ENCODE measurements around the gene TNS1. TPM values are rescaled to one million over a fixed set of nuclear protein-coding genes. Genes with fewer than 3 reads are reported as not detected.

Gene TNS1
- total RNA-seq, 1 experiment from 2014 or later = 1.5 TPM

DNA sequence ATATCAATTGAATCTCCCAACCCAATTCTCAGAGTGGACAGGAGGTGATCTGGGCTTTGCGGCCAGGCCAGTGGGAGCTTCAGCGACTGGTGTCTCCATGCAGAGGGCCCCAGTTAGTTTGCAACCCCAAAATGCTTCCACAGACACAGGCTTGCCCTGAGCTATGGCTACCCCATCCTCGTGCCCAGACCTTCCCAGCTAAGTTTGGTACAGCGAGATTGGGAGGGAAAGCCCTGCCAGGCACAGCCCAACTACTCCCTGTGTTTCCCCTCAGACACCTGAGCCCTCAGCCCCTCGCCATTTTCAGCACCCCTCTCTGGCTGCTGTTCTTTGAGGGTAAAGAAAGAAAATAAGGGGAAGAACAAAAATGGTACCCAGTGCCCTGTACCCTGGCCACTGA, 142.9 kb downstream of the TNS1 start:
- no peak overlapping the region for H3K4me2 ChIP-seq (ENCODE audit: low read length)
- CTCF ChIA-PET = no interaction called here
- intact Hi-C loops (cut with micrococcal nuclease) = no loop called here

DNA sequence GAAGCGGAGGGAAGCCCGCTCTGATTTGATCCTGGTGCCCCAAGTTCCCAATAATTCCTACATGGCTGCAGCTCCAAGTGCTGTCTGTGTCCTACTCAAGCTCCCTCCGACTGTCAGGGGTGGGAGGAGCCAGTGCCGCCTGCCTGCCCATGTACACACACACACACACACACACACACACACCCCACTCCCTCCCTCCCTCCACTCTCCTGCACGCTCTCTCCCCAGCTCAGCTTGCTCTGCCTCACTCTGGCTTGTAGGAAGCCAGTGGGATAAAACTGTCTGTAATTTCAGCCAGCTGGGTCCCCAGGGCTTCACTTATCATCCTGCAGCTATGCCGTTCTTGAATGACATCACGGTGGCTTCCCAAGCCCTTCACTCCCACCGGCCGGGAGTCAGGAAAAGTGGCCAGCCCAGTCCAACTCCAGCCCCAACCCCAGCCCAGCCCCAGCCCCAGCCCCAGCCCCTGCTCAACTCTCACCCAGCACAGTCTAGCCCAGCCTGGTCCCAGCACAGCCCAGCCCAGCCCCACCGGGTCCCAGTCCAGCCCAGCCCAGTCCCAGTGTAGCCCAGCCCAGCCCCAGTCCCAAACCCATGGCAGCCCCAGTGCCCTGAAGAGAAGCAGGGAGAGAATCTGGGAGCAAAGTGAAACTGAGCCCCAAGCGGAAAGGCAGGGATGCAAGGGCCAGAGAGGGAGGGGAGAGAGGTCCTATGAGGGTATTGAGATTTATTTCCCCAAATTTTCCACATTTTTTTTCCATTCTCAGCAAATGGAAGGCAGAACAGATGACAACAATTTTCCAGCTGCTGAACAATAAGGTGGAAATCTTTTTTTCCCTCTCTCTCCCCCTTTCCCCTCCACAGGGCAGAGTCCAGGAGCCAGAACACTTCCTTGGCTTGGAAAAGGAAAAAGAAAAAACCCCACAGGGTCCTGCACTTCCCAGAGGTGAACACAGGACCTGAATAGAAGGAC, 144.0 kb downstream of the TNS1 start:
- Histone ChIP-seq H4K20me1 (ENCODE audit: low read length) (no peaks in the 10 kb centered on the region), H3K4me3 (ENCODE audit: low read length) (no peak overlapping the region), H3F3A (ENCODE audit: low read length, unreplicated experiment) (no peaks in the 10 kb centered on the region), H3K4me2 (ENCODE audit: low read length) (no peak overlapping the region), H2AFZ (ENCODE audit: low read length) (no peak overlapping the region), H3K4me1 (ENCODE audit: insufficient read depth, low read length) (no peaks in the 10 kb centered on the region), H3K9ac (ENCODE audit: low read length) (no peak overlapping the region), H3K9me3 (ENCODE audit: low read length) (no peaks in the 10 kb centered on the region), H3K79me2 (ENCODE audit: low read length) (no peaks in the 10 kb centered on the region), H3K9me2 (replicated peaks; ENCODE audit: low read length) (no peaks in the 10 kb centered on the region), H3K27me3 (ENCODE audit: low read length) (peaks cover 37% of the 10 kb centered on the region), H3K27ac (ENCODE audit: low read length) (no peak overlapping the region), H3K36me3 (ENCODE audit: low read depth, low read length) (no peaks in the 10 kb centered on the region)
- ChIA-PET POLR2A (ENCODE audit: unreplicated experiment) (no interaction called here), CTCF (no interaction called here)
- TF ChIP-seq, protein P1, sequence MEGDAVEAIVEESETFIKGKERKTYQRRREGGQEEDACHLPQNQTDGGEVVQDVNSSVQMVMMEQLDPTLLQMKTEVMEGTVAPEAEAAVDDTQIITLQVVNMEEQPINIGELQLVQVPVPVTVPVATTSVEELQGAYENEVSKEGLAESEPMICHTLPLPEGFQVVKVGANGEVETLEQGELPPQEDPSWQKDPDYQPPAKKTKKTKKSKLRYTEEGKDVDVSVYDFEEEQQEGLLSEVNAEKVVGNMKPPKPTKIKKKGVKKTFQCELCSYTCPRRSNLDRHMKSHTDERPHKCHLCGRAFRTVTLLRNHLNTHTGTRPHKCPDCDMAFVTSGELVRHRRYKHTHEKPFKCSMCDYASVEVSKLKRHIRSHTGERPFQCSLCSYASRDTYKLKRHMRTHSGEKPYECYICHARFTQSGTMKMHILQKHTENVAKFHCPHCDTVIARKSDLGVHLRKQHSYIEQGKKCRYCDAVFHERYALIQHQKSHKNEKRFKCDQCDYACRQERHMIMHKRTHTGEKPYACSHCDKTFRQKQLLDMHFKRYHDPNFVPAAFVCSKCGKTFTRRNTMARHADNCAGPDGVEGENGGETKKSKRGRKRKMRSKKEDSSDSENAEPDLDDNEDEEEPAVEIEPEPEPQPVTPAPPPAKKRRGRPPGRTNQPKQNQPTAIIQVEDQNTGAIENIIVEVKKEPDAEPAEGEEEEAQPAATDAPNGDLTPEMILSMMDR (conservative IDR thresholded peaks at IDR 0.05; ENCODE audit: low read depth, low read length) = no peak
- no peak for TF ChIP-seq EZH2phosphoT487 (IDR thresholded peaks at IDR 0.05; ENCODE audit: borderline replicate concordance, low read length)
- TF ChIP-seq EZH2 (IDR thresholded peaks at IDR 0.05; ENCODE audit: low read length, unreplicated experiment) = no peak
- DNase-seq (no peak), ATAC-seq (no peak)
- intact Hi-C loops (cut with micrococcal nuclease) = no loop called here
- BruUV-seq (replicated peaks) = no TSS peak

More for the DNA sequence above, 142.9 kb downstream of the TNS1 start:
- no peak for DNase-seq
- no peak for ATAC-seq
- Histone ChIP-seq H3K9ac (ENCODE audit: low read length) (no peak overlapping the region), H3K4me3 (ENCODE audit: low read length) (no peak overlapping the region), H2AFZ (ENCODE audit: low read length) (no peak overlapping the region), H4K20me1 (ENCODE audit: low read length) (no peaks in the 10 kb centered on the region), H3K36me3 (ENCODE audit: low read depth, low read length) (no peaks in the 10 kb centered on the region), H3K4me1 (ENCODE audit: insufficient read depth, low read length) (no peaks in the 10 kb centered on the region), H3F3A (ENCODE audit: low read length, unreplicated experiment) (no peaks in the 10 kb centered on the region), H3K9me2 (replicated peaks; ENCODE audit: low read length) (no peaks in the 10 kb centered on the region), H3K27ac (ENCODE audit: low read length) (no peak overlapping the region), H3K27me3 (ENCODE audit: low read length) (peaks cover 34% of the 10 kb centered on the region), H3K9me3 (ENCODE audit: low read length) (no peaks in the 10 kb centered on the region), H3K79me2 (ENCODE audit: low read length) (no peaks in the 10 kb centered on the region)
- POLR2A ChIA-PET (ENCODE audit: unreplicated experiment) = no interaction called here
- no TSS peak for BruUV-seq (replicated peaks)
- TF ChIP-seq, protein P1 (conservative IDR thresholded peaks at IDR 0.05; ENCODE audit: low read depth, low read length) = no peak
- no peak for TF ChIP-seq EZH2 (IDR thresholded peaks at IDR 0.05; ENCODE audit: low read length, unreplicated experiment)
- no peak for TF ChIP-seq EZH2phosphoT487 (IDR thresholded peaks at IDR 0.05; ENCODE audit: borderline replicate concordance, low read length)
